Mammary epithelial cell (primary cell): Measurements from ENCODE around the gene MUC4.

Experiments used
- CTCF ChIP-seq, 2 donors: IDR thresholded peaks in 1 of 2; conservative IDR thresholded peaks in 1 of 2; 2 replicates each; pipeline ENCODE4 v1.5.1; 2011 to 2012; ENCODE audit warnings: inconsistent platforms in 2 of 2, low read length in 2 of 2, mild to moderate bottlenecking in 2 of 2, control low read depth in 1 of 2, low read depth in 1 of 2; ENCODE audit not compliant: insufficient read depth in 1 of 2; ENCODE audit errors: extremely low read depth in 1 of 2
- EZH2 ChIP-seq: IDR thresholded peaks from 2 replicates; pipeline ENCODE4 v1.6.1; 2012; ENCODE audit warnings: low read length, inconsistent platforms, borderline replicate concordance

- no peak for TF ChIP-seq CTCF (conservative IDR thresholded peaks at IDR 0.05 in 1 of 2, IDR thresholded peaks at IDR 0.05 in 1 of 2; ENCODE audit: extremely low read depth in 1 of 2, insufficient read depth in 1 of 2, low read depth in 1 of 2, low read length in 2 of 2)
- no peak for TF ChIP-seq EZH2
Measured at GRCh38 chr3:195825857-195826804, 14.4 kb upstream of the MUC4 start.
